HL-60 (cell line): ENCODE measurements around the gene CD151.

Source experiments
- CTCF ChIP-seq: IDR thresholded peaks from one replicate; pipeline ENCODE4 v1.5.1; 2011; ENCODE audit warnings: low read length, control low read depth, inconsistent platforms; ENCODE audit not compliant: insufficient read depth
- POLR2AphosphoS5 ChIP-seq: IDR thresholded peaks from 2 replicates; pipeline ENCODE4 v1.6.1; 2012; ENCODE audit warnings: low read depth

GRCh38 chr11:841981-842369 is 9.2 kb downstream of the CD151 start:
- TF ChIP-seq CTCF (no peak), POLR2AphosphoS5 (no peak)
